NB4 (cell line): ENCODE results near the gene ZNF783.

Experiments
- DNase-seq: peaks from one replicate; pipeline ENCODE4 v3.0.0; 2010; ENCODE audit warnings: low read depth
- H3K4me3 ChIP-seq: one replicate; pipeline ENCODE4 v1.5.1; 2011; ENCODE audit warnings: mild to moderate bottlenecking, low read depth, low read length, moderate library complexity
- MYC ChIP-seq: IDR thresholded peaks from 2 replicates; pipeline ENCODE4 v1.6.1; 2011; ENCODE audit warnings: low read depth, low read length
- POLR2A ChIP-seq: IDR thresholded peaks from 2 replicates; pipeline ENCODE4 v1.6.1; 2011; ENCODE audit warnings: mild to moderate bottlenecking; ENCODE audit not compliant: insufficient read length; ENCODE audit errors: extremely low read depth
- TF ChIP-seq, protein P1 (sequence below): IDR thresholded peaks from 2 replicates; pipeline ENCODE4 v1.6.1; 2011; ENCODE audit warnings: low read depth, low read length
- TF ChIP-seq, protein P2 (sequence below): IDR thresholded peaks from one replicate; pipeline ENCODE4 v1.5.1; 2012; ENCODE audit warnings: low read depth, low read length

The ZNF783 gene

DNA sequence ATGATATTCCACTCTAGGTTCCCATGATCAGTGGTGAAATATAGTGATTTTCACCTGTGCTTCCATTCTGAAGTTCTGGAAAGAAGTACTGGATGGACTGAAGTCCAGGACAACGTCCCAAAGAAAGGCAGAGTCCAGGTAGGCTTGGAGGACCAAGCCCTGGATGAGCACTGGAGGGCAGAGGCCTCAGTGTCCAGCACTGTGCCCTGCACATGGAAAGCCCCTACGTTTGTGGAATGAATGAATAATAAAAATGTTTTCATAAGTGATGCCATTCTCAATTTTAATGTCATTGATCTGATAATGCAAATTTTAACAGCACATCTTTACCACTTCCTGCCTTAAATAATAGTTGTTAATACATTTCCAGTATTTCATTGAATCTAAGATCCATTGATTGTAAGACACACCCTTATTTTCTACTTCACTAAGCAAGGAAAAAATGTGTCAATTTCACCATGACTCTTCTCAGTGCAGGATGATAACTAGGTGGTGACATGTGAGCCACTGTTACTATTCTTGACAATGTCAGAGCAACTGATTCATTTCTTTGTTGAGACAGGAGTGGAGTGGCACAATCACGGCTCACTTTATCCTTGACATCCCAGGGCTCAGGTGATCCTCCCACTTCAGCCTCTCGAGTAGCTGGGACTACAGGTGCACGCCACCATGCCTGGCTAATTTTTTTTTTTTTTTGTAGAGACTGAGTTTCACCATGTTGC, 35.2 kb downstream of the ZNF783 start:
- TF ChIP-seq MYC (no peak), POLR2A (no peak)
- TF ChIP-seq, protein P1, sequence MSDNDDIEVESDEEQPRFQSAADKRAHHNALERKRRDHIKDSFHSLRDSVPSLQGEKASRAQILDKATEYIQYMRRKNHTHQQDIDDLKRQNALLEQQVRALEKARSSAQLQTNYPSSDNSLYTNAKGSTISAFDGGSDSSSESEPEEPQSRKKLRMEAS, result no peak
- TF ChIP-seq, protein P2, sequence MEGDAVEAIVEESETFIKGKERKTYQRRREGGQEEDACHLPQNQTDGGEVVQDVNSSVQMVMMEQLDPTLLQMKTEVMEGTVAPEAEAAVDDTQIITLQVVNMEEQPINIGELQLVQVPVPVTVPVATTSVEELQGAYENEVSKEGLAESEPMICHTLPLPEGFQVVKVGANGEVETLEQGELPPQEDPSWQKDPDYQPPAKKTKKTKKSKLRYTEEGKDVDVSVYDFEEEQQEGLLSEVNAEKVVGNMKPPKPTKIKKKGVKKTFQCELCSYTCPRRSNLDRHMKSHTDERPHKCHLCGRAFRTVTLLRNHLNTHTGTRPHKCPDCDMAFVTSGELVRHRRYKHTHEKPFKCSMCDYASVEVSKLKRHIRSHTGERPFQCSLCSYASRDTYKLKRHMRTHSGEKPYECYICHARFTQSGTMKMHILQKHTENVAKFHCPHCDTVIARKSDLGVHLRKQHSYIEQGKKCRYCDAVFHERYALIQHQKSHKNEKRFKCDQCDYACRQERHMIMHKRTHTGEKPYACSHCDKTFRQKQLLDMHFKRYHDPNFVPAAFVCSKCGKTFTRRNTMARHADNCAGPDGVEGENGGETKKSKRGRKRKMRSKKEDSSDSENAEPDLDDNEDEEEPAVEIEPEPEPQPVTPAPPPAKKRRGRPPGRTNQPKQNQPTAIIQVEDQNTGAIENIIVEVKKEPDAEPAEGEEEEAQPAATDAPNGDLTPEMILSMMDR, result no peak
- DNase-seq, result no peak
- H3K4me3 ChIP-seq, result no peak overlapping the region

DNA sequence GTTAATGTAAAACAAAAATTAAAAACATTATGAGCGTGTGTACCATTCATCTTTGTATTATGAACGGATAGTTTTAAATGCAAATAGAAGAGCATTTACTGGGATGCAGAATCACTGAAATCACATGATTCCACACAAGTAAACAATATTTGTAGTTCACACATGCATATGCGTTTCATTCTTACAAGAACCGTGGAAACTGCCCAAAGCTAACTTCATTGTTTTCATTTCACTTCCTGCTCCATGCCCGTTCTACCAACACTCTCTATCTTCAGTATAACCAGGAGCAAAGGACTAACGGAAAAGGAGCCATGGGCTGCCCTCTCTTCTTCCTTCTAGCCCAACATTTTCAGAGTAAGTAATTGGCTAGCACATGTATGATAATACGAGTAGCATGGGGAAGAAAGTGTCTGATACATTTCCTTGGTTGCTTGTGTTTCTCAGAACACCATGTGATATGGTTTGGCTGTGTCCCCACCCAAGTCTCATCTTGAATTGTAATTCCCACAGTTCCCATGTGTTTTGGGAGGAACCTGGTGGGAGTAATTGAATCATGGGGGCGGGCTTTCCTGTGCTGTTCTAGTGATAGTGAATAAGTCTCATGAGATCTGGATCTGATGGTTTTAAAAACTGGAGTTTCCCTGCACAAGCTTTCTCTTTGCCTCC, 38.8 kb downstream of the ZNF783 start:
- no peak for DNase-seq
- TF ChIP-seq MYC (no peak), POLR2A (no peak)
- TF ChIP-seq, protein P1, result no peak
- TF ChIP-seq, protein P2, result no peak
- H3K4me3 ChIP-seq, result no peak overlapping the region

DNA sequence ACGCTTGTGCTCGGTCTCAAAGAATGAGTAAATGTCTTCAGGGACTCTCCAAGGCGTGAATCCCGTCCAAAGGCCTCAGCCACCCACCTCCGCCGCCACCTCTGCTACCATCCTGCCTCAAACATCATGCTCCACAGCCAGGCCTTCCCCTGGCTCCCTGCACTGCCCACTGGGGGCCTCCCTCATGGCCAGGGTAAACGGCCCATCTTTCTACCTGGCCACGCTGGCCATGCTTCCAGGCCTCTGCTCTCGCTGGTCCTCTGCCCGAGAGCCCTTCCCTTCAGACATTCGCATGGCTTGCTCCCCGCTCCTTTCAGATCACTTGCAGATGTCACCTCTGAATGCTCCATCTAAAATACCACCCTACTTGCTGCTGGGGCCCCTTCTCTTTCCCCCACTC, 40.2 kb downstream of the ZNF783 start:
- no peak overlapping the region for H3K4me3 ChIP-seq
- TF ChIP-seq, protein P2, result no peak
- DNase-seq, result no peak

DNA sequence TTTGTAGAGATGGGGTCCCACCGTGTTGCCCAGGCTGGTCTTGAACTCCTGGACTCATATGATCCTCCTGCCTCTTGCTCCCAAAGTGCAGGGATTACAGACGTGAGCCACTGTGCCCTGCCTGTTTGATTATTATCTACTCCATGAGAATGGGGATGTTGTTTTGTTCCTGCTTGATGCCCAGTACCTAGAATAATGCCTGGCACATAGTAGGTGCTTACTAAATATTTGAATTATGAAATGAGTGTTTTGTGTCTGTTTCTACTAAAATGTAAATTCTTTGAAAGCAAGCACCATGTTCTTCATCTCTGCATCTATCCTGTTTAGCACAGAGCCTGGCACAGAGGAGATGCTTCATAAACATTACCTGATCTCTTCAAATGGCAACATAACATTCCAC, 40.9 kb downstream of the ZNF783 start:
- DNase-seq, result no peak
- no peak overlapping the region for H3K4me3 ChIP-seq
- TF ChIP-seq, protein P1, result no peak
- TF ChIP-seq MYC (no peak), POLR2A (no peak)
- TF ChIP-seq, protein P2, result no peak

DNA sequence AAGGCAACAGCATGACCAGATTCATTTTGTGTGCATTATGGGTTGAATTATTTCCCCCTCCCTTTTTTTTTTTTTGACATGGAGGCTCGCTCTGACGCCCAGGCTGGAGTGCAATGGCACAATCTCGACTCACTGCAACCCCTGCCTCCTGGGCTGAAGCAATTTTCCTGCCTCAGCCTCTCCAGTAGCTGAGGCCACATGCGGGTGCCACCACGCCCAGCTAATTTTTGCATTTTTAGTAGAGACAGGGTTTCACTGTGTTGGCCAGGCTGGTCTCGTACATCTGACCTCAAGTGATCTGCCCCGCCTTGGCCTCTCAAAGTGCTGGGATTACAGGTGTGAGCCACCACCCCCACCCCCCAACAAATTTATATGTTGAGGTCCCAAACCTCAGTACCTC, 42.0 kb downstream of the ZNF783 start:
- no peak for DNase-seq
- no peak overlapping the region for H3K4me3 ChIP-seq
- TF ChIP-seq, protein P2, result no peak
- no peak for TF ChIP-seq MYC
- TF ChIP-seq POLR2A, result no peak
- TF ChIP-seq, protein P1, result no peak
